ENCODE measurements around the gene SAMD5.
A peak's percentile ranks its signal among the peaks of the same experiment; 100 is the strongest.

Gene SAMD5

GRCh38 chr6:147549531-147549930, 41.0 kb downstream of the SAMD5 start:
- H3K9me3 ChIP-seq (ENCODE audit: control insufficient read depth, low read length): no peaks in the 10 kb centered on the region
- no peak overlapping the region for H3K9ac ChIP-seq (ENCODE audit: low read length)
- H3K4me1 ChIP-seq (ENCODE audit: control insufficient read depth, insufficient read depth, low read length): no peaks in the 10 kb centered on the region

GRCh38 chr6:147551976-147552375, 43.5 kb downstream of the SAMD5 start:
- no peaks in the 10 kb centered on the region for H3K27me3 ChIP-seq (replicated peaks; ENCODE audit: control insufficient read depth, insufficient read depth, low read length)
- no peaks in the 10 kb centered on the region for H3K9me3 ChIP-seq (ENCODE audit: control insufficient read depth, low read length)
- H3K4me3 ChIP-seq (ENCODE audit: low read length): no peak overlapping the region
- DNase-seq (ENCODE audit: low read depth): peak; percentile 18
- no peak overlapping the region for H3K9ac ChIP-seq (ENCODE audit: low read length)
- no peaks in the 10 kb centered on the region for H3K36me3 ChIP-seq (ENCODE audit: control insufficient read depth, insufficient read depth, low read length, severe bottlenecking)
- H3K4me1 ChIP-seq (ENCODE audit: control insufficient read depth, insufficient read depth, low read length): no peaks in the 10 kb centered on the region

More at GRCh38 chr6:147549531-147549930, 41.0 kb downstream of the SAMD5 start:
- no peak for DNase-seq (ENCODE audit: low read depth)
- Histone ChIP-seq H3K36me3 (ENCODE audit: control insufficient read depth, insufficient read depth, low read length, severe bottlenecking) (no peaks in the 10 kb centered on the region), H3K27me3 (replicated peaks; ENCODE audit: control insufficient read depth, insufficient read depth, low read length) (no peaks in the 10 kb centered on the region), H3K4me3 (ENCODE audit: low read length) (no peak overlapping the region)

GRCh38 chr6:147553099-147553498, 44.6 kb downstream of the SAMD5 start:
- Histone ChIP-seq H3K4me1 (ENCODE audit: control insufficient read depth, insufficient read depth, low read length) (no peaks in the 10 kb centered on the region), H3K36me3 (ENCODE audit: control insufficient read depth, insufficient read depth, low read length, severe bottlenecking) (no peaks in the 10 kb centered on the region), H3K27me3 (replicated peaks; ENCODE audit: control insufficient read depth, insufficient read depth, low read length) (no peaks in the 10 kb centered on the region), H3K4me3 (ENCODE audit: low read length) (no peak overlapping the region), H3K9me3 (ENCODE audit: control insufficient read depth, low read length) (no peaks in the 10 kb centered on the region), H3K9ac (ENCODE audit: low read length) (no peak overlapping the region)
- no peak for DNase-seq (ENCODE audit: low read depth)

- Histone ChIP-seq H3K36me3 (ENCODE audit: control insufficient read depth, insufficient read depth, low read length, severe bottlenecking) (no peaks in the 10 kb centered on the region), H3K4me3 (ENCODE audit: low read length) (no peak overlapping the region), H3K9ac (ENCODE audit: low read length) (no peak overlapping the region), H3K4me1 (ENCODE audit: control insufficient read depth, insufficient read depth, low read length) (no peaks in the 10 kb centered on the region), H3K27me3 (replicated peaks; ENCODE audit: control insufficient read depth, insufficient read depth, low read length) (no peaks in the 10 kb centered on the region), H3K9me3 (ENCODE audit: control insufficient read depth, low read length) (no peaks in the 10 kb centered on the region)
- no peak for DNase-seq (ENCODE audit: low read depth)
Observed at GRCh38 chr6:147554281-147554680, 45.8 kb downstream of the SAMD5 start.

GRCh38 chr6:147559006-147559405, 50.5 kb downstream of the SAMD5 start:
- DNase-seq (ENCODE audit: low read depth): no peak
- Histone ChIP-seq H3K36me3 (ENCODE audit: control insufficient read depth, insufficient read depth, low read length, severe bottlenecking) (no peaks in the 10 kb centered on the region), H3K4me1 (ENCODE audit: control insufficient read depth, insufficient read depth, low read length) (no peaks in the 10 kb centered on the region), H3K27me3 (replicated peaks; ENCODE audit: control insufficient read depth, insufficient read depth, low read length) (no peaks in the 10 kb centered on the region), H3K9ac (ENCODE audit: low read length) (no peak overlapping the region), H3K4me3 (ENCODE audit: low read length) (no peak overlapping the region), H3K9me3 (ENCODE audit: control insufficient read depth, low read length) (no peaks in the 10 kb centered on the region)

GRCh38 chr6:147560670-147561069, 52.2 kb downstream of the SAMD5 start:
- Histone ChIP-seq H3K9ac (ENCODE audit: low read length) (no peak overlapping the region), H3K4me1 (ENCODE audit: control insufficient read depth, insufficient read depth, low read length) (no peaks in the 10 kb centered on the region), H3K9me3 (ENCODE audit: control insufficient read depth, low read length) (no peaks in the 10 kb centered on the region), H3K4me3 (ENCODE audit: low read length) (no peak overlapping the region), H3K27me3 (replicated peaks; ENCODE audit: control insufficient read depth, insufficient read depth, low read length) (no peaks in the 10 kb centered on the region), H3K36me3 (ENCODE audit: control insufficient read depth, insufficient read depth, low read length, severe bottlenecking) (no peaks in the 10 kb centered on the region)
- no peak for DNase-seq (ENCODE audit: low read depth)

GRCh38 chr6:147561726-147562125, 53.2 kb downstream of the SAMD5 start:
- Histone ChIP-seq H3K36me3 (ENCODE audit: control insufficient read depth, insufficient read depth, low read length, severe bottlenecking) (no peaks in the 10 kb centered on the region), H3K4me1 (ENCODE audit: control insufficient read depth, insufficient read depth, low read length) (peaks cover 2% of the 10 kb centered on the region), H3K27me3 (replicated peaks; ENCODE audit: control insufficient read depth, insufficient read depth, low read length) (no peaks in the 10 kb centered on the region), H3K9ac (ENCODE audit: low read length) (no peak overlapping the region), H3K4me3 (ENCODE audit: low read length) (no peak overlapping the region), H3K9me3 (ENCODE audit: control insufficient read depth, low read length) (no peaks in the 10 kb centered on the region)
- no peak for DNase-seq (ENCODE audit: low read depth)

- Histone ChIP-seq H3K9me3 (ENCODE audit: control insufficient read depth, low read length) (no peaks in the 10 kb centered on the region), H3K36me3 (ENCODE audit: control insufficient read depth, insufficient read depth, low read length, severe bottlenecking) (no peaks in the 10 kb centered on the region), H3K4me3 (ENCODE audit: low read length) (no peak overlapping the region), H3K9ac (ENCODE audit: low read length) (no peak overlapping the region), H3K27me3 (replicated peaks; ENCODE audit: control insufficient read depth, insufficient read depth, low read length) (no peaks in the 10 kb centered on the region), H3K4me1 (ENCODE audit: control insufficient read depth, insufficient read depth, low read length) (peaks cover 11% of the 10 kb centered on the region)
- no peak for DNase-seq (ENCODE audit: low read depth)
Observed at GRCh38 chr6:147563472-147563871, 55.0 kb downstream of the SAMD5 start.

- Histone ChIP-seq H3K36me3 (ENCODE audit: control insufficient read depth, insufficient read depth, low read length, severe bottlenecking) (no peaks in the 10 kb centered on the region), H3K4me3 (ENCODE audit: low read length) (no peak overlapping the region), H3K27me3 (replicated peaks; ENCODE audit: control insufficient read depth, insufficient read depth, low read length) (no peaks in the 10 kb centered on the region), H3K9ac (ENCODE audit: low read length) (no peak overlapping the region), H3K4me1 (ENCODE audit: control insufficient read depth, insufficient read depth, low read length) (peaks cover 11% of the 10 kb centered on the region), H3K9me3 (ENCODE audit: control insufficient read depth, low read length) (no peaks in the 10 kb centered on the region)
- peak; percentile 67 for DNase-seq (ENCODE audit: low read depth)
Observed at GRCh38 chr6:147564556-147564955, 56.1 kb downstream of the SAMD5 start.

GRCh38 chr6:147566244-147566898, 57.9 kb downstream of the SAMD5 start:
- Histone ChIP-seq H3K27me3 (replicated peaks; ENCODE audit: control insufficient read depth, insufficient read depth, low read length) (no peaks in the 10 kb centered on the region), H3K9me3 (ENCODE audit: control insufficient read depth, low read length) (no peaks in the 10 kb centered on the region), H3K36me3 (ENCODE audit: control insufficient read depth, insufficient read depth, low read length, severe bottlenecking) (no peaks in the 10 kb centered on the region), H3K4me3 (ENCODE audit: low read length) (no peak overlapping the region), H3K9ac (ENCODE audit: low read length) (no peak overlapping the region), H3K4me1 (ENCODE audit: control insufficient read depth, insufficient read depth, low read length) (peaks cover 11% of the 10 kb centered on the region)
- DNase-seq (ENCODE audit: low read depth): no peak

GRCh38 chr6:147567141-147567805, 58.8 kb downstream of the SAMD5 start:
- no peak overlapping the region for H3K9ac ChIP-seq (ENCODE audit: low read length)
- no peaks in the 10 kb centered on the region for H3K27me3 ChIP-seq (replicated peaks; ENCODE audit: control insufficient read depth, insufficient read depth, low read length)
- DNase-seq (ENCODE audit: low read depth): peak; percentile 35
- H3K4me1 ChIP-seq (ENCODE audit: control insufficient read depth, insufficient read depth, low read length): peaks cover 11% of the 10 kb centered on the region
- H3K4me3 ChIP-seq (ENCODE audit: low read length): no peak overlapping the region
- H3K36me3 ChIP-seq (ENCODE audit: control insufficient read depth, insufficient read depth, low read length, severe bottlenecking): no peaks in the 10 kb centered on the region
- no peaks in the 10 kb centered on the region for H3K9me3 ChIP-seq (ENCODE audit: control insufficient read depth, low read length)

Data from adipocyte (in vitro differentiated cells).